NB4 (cell line): ENCODE results near the gene CLPTM1.

Experiments used
- MYC ChIP-seq: IDR thresholded peaks from 2 replicates; pipeline ENCODE4 v1.6.1; 2011; ENCODE audit warnings: low read depth, low read length
- POLR2A ChIP-seq: IDR thresholded peaks from 2 replicates; pipeline ENCODE4 v1.6.1; 2011; ENCODE audit warnings: mild to moderate bottlenecking; ENCODE audit not compliant: insufficient read length; ENCODE audit errors: extremely low read depth
- TF ChIP-seq, protein P1 (sequence below): IDR thresholded peaks from one replicate; pipeline ENCODE4 v1.5.1; 2012; ENCODE audit warnings: low read depth, low read length
- TF ChIP-seq, protein P2 (sequence below): IDR thresholded peaks from 2 replicates; pipeline ENCODE4 v1.6.1; 2011; ENCODE audit warnings: low read depth, low read length

DNA sequence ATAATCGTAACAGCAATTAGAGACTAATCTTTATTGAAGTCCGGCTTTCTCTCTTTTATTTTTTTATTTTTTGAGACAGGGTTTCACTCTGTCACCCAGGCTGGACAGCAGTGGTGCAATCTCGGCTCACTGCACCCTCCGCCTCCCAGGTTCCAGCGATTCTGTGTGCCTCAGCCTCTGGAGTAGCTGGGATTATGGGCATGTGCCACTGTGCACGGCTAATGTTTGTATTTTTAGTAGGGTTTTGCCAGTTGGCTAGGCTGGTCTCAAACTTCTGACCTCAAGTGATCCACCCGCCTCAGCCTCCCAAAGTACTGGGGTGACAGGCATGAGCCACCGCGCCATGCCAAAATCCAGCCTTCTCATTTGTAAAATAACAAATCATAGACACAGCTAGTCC is 5.6 kb upstream of the CLPTM1 start:
- TF ChIP-seq POLR2A (no peak), MYC (no peak)
- TF ChIP-seq, protein P1, sequence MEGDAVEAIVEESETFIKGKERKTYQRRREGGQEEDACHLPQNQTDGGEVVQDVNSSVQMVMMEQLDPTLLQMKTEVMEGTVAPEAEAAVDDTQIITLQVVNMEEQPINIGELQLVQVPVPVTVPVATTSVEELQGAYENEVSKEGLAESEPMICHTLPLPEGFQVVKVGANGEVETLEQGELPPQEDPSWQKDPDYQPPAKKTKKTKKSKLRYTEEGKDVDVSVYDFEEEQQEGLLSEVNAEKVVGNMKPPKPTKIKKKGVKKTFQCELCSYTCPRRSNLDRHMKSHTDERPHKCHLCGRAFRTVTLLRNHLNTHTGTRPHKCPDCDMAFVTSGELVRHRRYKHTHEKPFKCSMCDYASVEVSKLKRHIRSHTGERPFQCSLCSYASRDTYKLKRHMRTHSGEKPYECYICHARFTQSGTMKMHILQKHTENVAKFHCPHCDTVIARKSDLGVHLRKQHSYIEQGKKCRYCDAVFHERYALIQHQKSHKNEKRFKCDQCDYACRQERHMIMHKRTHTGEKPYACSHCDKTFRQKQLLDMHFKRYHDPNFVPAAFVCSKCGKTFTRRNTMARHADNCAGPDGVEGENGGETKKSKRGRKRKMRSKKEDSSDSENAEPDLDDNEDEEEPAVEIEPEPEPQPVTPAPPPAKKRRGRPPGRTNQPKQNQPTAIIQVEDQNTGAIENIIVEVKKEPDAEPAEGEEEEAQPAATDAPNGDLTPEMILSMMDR, result no peak
- TF ChIP-seq, protein P2, sequence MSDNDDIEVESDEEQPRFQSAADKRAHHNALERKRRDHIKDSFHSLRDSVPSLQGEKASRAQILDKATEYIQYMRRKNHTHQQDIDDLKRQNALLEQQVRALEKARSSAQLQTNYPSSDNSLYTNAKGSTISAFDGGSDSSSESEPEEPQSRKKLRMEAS, result no peak
